Sigmoid colon (tissue), 4 donors: Measurements from ENCODE around the gene SHC3.

Experiments used
- CTCF ChIP-seq, 4 experiments: fragments of 450-650 bp in 3 of 4; fragments of 200-600 bp in 1 of 4; IDR thresholded peaks; one replicate each; pipeline ENCODE4 v1.5.1; 2016 to 2019; ENCODE audit warnings: antibody characterized with exemption in 4 of 4, mild to moderate bottlenecking in 3 of 4, moderate library complexity in 2 of 4
- EP300 ChIP-seq, 4 donors: sonication (generic); formaldehyde crosslinking; IDR thresholded peaks; one replicate each; pipeline ENCODE4 v1.6.1; 2017; ENCODE audit warnings: antibody characterized with exemption in 4 of 4
- POLR2A ChIP-seq, 2 donors: fragments of 450-650 bp; IDR thresholded peaks; one replicate each; pipeline ENCODE4 v1.6.1; 2016; ENCODE audit warnings: antibody characterized with exemption in 2 of 2, mild to moderate bottlenecking in 2 of 2, moderate library complexity in 2 of 2
- POLR2AphosphoS5 ChIP-seq, 4 donors: sonication (generic); formaldehyde crosslinking; IDR thresholded peaks; one replicate each; pipeline ENCODE4 v1.6.1; 2017; ENCODE audit warnings: antibody characterized with exemption in 4 of 4

- TF ChIP-seq CTCF (IDR thresholded peaks at IDR 0.05) (no peak), POLR2A (IDR thresholded peaks at IDR 0.05) (no peak), EP300 (IDR thresholded peaks at IDR 0.05) (no peak), POLR2AphosphoS5 (IDR thresholded peaks at IDR 0.05) (no peak)
Measured at GRCh38 chr9:89036383-89036782, 142.2 kb downstream of the SHC3 start.
